GM12872 (cell line): ENCODE results near the gene FSTL5.

Experiments
- CTCF ChIP-seq: IDR thresholded peaks from 3 replicates; pipeline ENCODE4 v1.5.1; 2011; ENCODE audit warnings: low read depth, mild to moderate bottlenecking, low read length, moderate library complexity; ENCODE audit not compliant: insufficient read depth

Gene FSTL5

GRCh38 chr4:161382655-161383054 is 781.1 kb downstream of the FSTL5 start:
- TF ChIP-seq CTCF: no peak

GRCh38 chr4:161376275-161376674 is 787.5 kb downstream of the FSTL5 start:
- no peak for TF ChIP-seq CTCF

DNA sequence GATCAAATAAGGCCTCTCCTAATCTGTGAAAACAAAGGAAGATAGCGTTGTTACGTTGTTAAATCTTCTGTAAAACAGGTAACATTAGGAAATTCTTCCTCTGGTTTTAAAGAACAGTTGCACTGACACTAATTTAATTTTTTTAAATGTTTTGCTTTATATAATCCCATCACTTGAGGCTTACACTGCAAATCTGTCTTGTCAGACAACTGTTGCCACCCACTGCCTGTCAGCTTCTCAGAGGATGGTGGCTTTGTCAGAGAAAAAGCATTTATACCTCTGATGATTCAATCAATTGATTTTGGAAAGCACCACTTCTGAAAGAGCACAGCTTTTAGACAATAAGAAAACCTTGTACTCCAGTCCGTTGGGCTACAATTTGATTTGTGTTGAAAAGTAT is 799.1 kb downstream of the FSTL5 start:
- TF ChIP-seq CTCF: no peak

GRCh38 chr4:161360982-161361381 is 802.8 kb downstream of the FSTL5 start:
- no peak for TF ChIP-seq CTCF

GRCh38 chr4:161359491-161359890 is 804.3 kb downstream of the FSTL5 start:
- no peak for TF ChIP-seq CTCF

DNA sequence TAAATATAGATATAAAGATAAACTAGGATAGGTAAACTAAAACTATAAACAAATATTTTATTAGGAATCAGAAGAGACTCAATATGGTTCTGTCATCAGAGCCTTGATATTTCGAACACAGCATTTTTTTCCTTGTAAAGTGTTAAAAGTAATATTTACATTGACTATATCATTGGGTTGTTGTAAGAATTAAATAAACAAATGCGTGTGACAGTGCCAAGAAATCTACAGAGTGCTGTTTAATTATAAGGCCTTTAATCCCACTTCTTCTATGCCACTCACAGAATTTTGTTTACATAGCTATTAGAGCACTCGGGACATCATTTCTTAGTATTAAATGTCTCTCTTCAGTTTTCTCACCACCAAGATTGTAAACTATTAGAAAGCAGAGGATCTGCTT is 807.4 kb downstream of the FSTL5 start:
- TF ChIP-seq CTCF: no peak

- no peak for TF ChIP-seq CTCF
Measured at GRCh38 chr4:161350946-161351345, 812.9 kb downstream of the FSTL5 start.

DNA sequence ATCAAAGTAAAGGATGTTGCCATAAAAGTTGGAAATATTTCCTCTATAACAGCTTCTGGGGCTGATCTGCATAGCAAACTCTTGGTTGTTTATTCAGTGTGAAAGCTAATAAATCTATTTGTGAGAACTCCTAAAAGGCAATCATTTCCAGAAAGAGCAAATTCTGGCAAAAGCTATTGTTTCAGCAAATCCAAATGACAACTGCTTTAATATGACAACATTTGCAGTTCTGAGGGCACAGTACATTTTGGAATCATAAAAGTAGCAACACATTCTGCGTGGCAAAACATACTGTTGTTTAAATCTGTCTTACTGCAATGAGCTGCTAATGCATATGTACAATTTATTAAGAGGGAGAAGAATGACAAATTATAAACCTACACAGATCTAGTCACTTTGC is 818.1 kb downstream of the FSTL5 start:
- TF ChIP-seq CTCF: no peak
